Neural cell (in vitro differentiated cells): ENCODE measurements around the gene ZNF641.

Experiments
- EP300 ChIP-seq: fragments of 450-650 bp; conservative IDR thresholded peaks from 2 replicates; pipeline ENCODE4 v1.6.1; 2014; ENCODE audit warnings: antibody characterized with exemption, mild to moderate bottlenecking, moderate library complexity; ENCODE audit not compliant: poor library complexity, severe bottlenecking
- EZH2 ChIP-seq: fragments of 200-600, 300-800 bp; shearing (Covaris generic), sonication (generic); IDR thresholded peaks from 2 replicates; pipeline ENCODE4 v1.6.1; 2014; ENCODE audit warnings: antibody characterized with exemption, low read length, borderline replicate concordance, mild to moderate bottlenecking; ENCODE audit not compliant: insufficient read depth, poor library complexity, severe bottlenecking
- POLR2AphosphoS5 ChIP-seq: IDR thresholded peaks from 2 replicates; pipeline ENCODE4 v1.6.1; 2012
- TAF1 ChIP-seq: IDR thresholded peaks from 2 replicates; pipeline ENCODE4 v1.6.1; 2012; ENCODE audit warnings: low read depth
- TF ChIP-seq, protein P1 (sequence below): fragments of 450-650 bp; IDR thresholded peaks from 2 replicates; pipeline ENCODE4 v1.5.1; 2014; ENCODE audit warnings: antibody characterized with exemption, mild to moderate bottlenecking, moderate library complexity; ENCODE audit not compliant: poor library complexity, severe bottlenecking

DNA sequence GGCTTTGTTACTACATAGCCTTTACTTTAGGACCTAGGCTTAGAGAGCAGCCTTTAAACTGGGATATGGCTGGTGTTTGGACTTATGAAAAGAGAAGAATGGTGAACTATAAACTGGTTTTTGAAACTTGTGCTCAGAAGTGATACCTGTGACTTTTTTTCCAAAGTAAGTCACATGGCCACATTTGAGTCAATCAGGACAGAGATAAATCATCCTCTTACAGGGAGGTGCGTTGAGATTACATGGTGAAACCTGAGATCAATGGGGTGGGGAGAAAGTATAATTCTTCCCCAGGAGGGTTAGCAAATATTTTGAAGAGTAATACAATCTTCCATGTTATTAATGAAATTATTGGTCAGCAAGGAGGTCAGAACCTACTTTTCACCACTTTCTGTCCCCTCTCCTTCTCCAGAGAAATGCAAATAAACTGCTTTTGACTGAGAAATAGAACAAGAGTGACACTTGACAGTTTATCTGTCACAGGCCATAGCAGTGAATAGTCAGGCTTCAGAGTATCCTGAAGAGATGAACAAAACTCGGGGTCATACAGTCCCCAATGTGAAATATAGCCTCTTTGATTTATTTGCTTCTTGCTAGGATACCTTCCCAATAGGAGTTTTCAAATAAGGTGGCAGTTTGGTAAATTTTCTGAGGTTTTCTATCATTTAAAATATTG lies 11.1 kb upstream of the ZNF641 start:
- TF ChIP-seq EP300 (no peak), POLR2AphosphoS5 (no peak), EZH2 (no peak), TAF1 (no peak)
- TF ChIP-seq, protein P1, sequence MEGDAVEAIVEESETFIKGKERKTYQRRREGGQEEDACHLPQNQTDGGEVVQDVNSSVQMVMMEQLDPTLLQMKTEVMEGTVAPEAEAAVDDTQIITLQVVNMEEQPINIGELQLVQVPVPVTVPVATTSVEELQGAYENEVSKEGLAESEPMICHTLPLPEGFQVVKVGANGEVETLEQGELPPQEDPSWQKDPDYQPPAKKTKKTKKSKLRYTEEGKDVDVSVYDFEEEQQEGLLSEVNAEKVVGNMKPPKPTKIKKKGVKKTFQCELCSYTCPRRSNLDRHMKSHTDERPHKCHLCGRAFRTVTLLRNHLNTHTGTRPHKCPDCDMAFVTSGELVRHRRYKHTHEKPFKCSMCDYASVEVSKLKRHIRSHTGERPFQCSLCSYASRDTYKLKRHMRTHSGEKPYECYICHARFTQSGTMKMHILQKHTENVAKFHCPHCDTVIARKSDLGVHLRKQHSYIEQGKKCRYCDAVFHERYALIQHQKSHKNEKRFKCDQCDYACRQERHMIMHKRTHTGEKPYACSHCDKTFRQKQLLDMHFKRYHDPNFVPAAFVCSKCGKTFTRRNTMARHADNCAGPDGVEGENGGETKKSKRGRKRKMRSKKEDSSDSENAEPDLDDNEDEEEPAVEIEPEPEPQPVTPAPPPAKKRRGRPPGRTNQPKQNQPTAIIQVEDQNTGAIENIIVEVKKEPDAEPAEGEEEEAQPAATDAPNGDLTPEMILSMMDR: no peak
